ENCODE results near the gene CCL16.

Gene CCL16

GRCh38 chr17:35934760-35935159, 46.5 kb downstream of the CCL16 start:
- no peak for DNase-seq

DNA sequence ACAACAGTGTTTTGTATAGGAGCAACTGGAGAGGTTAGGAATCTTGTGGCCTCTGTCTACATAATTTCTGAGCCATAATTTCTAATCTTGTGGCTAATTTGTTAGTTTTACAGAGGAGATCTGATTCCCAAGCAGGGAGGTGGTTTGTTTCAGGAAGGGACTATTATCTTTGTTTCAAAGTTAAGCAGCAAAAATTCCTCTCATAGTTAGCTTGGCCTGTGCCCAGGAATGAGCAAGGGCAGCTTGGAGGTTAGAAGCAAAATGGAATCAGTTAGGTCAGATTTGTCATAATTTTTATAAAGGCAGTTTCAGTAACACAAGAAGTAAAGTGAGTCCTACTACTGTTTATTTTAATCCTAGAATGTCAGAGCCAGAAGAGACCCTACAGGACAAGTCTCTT, 48.7 kb downstream of the CCL16 start:
- no peak for DNase-seq

GRCh38 chr17:35931794-35932425, 49.4 kb downstream of the CCL16 start:
- no peak for DNase-seq

- peak; percentile 90 for DNase-seq
These were observed 50.9 kb downstream of the CCL16 start, which contains the start of gene RDM1 for GRCh38 chr17:35930211-35931065. TSS of gene RDM1 (minus strand) at chr17:35930773. CDS start at chr17:35930727, 46 bp downstream.

DNA sequence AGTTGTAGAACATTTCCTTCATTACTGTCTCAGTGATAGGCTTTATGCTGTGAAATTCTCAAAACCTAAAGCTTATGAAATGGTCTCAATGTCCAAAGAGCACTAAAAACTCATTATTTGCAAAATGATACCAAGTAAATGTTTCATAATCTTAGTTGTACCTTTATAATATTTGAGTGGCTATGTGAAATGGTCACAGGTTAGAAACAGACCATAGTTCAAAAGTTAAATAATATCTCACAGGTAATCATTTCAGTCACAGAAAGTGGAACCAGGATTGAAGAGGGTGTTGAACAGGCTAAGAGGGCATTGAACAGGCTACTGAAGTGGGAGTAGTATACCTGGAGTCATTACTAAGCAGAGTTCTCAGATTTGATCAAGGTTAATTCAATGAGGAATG, 53.6 kb downstream of the CCL16 start:
- no peak for DNase-seq

Data from DMS53 (cell line).